Pulmonary artery endothelial cell (primary cell): ENCODE data around the gene ACP1. TPM values are rescaled to one million over a fixed set of nuclear protein-coding genes. Genes with fewer than 3 reads are reported as not detected.
"Not testable (repeated sequence)": the region's sequence is repeated elsewhere in the genome, so short reads cannot be mapped to it uniquely, and the experiment has no call there.

ENCODE experiments used
- DNase-seq: peaks from one replicate; pipeline ENCODE4 v3.0.0-alpha.2; 2011; ENCODE audit warnings: low read depth, low spot score
- total RNA-seq: library from RNA; depleted of rRNA; stranded (reverse); fragments of >200 nt; gene quantifications from 2 replicates; pipeline ENCODE4 v1.2.3, GENCODE V29; 2014

ACP1 gene
- total RNA-seq, 1 donor from 2014 or later: 123 TPM

- DNase-seq: no peak
Measured at GRCh38 chr2:310994-311393, 46.2 kb downstream of the ACP1 start.

GRCh38 chr2:313991-314390, 49.2 kb downstream of the ACP1 start:
- no peak for DNase-seq

GRCh38 chr2:314561-315336, 50.0 kb downstream of the ACP1 start:
- no peak for DNase-seq

- DNase-seq: not testable (repeated sequence)
Measured at GRCh38 chr2:315925-316324, 51.2 kb downstream of the ACP1 start.

GRCh38 chr2:316381-316780, 51.6 kb downstream of the ACP1 start:
- no peak for DNase-seq

- no peak for DNase-seq
Measured at GRCh38 chr2:317501-318424, 53.0 kb downstream of the ACP1 start.

GRCh38 chr2:319059-319600, 54.4 kb downstream of the ACP1 start:
- DNase-seq: no peak

GRCh38 chr2:320561-320960, 55.8 kb downstream of the ACP1 start:
- DNase-seq: no peak

- DNase-seq: no peak
Measured at GRCh38 chr2:322326-322725, 57.6 kb downstream of the ACP1 start.

- DNase-seq: no peak
Measured at GRCh38 chr2:323035-323434, 58.3 kb downstream of the ACP1 start.

Other genes with a start within 250 kb of the ACP1 start
- gene FAM110C, start 218.4 kb upstream of the ACP1 start, total RNA-seq: 0.26 TPM in 1 of 2 replicates, not detected in the other
- 20.8 and 22.4 TPM in 2 replicates for gene SH3YL1, start 915 bp upstream of the ACP1 start, total RNA-seq
- gene ALKAL2, start 23.1 kb downstream of the ACP1 start, total RNA-seq: not detected in 2 replicates